HG03025 (cell line): Measurements from ENCODE around the gene ZKSCAN5.
"Not testable (repeated sequence)": the region's sequence is repeated elsewhere in the genome, so short reads cannot be mapped to it uniquely, and the experiment has no call there.

Source experiments
- ATAC-seq: cut with Tn5 transposase; IDR thresholded peaks from one replicate; pipeline ENCODE4 v1.9.1; 2021; ENCODE audit warnings: mild to moderate bottlenecking, moderate library complexity; ENCODE audit not compliant: unreplicated experiment, low FRiP score

Gene ZKSCAN5

GRCh38 chr7:99551334-99551733, 46.9 kb downstream of the ZKSCAN5 start:
- ATAC-seq = no peak

- ATAC-seq = no peak
These were observed 47.5 kb downstream of the ZKSCAN5 start, which contains the start of gene FAM200A for GRCh38 chr7:99551767-99552463. Gene FAM200A, minus strand, starts transcription at chr7:99552114. Its CDS starts 3,707 bp downstream, at chr7:99548407.

GRCh38 chr7:99553039-99553438, 48.6 kb downstream of the ZKSCAN5 start:
- no peak for ATAC-seq

- ATAC-seq = no peak
These were observed 50.5 kb downstream of the ZKSCAN5 start for GRCh38 chr7:99554939-99555338.

- ATAC-seq = no peak
These were observed 52.7 kb downstream of the ZKSCAN5 start for GRCh38 chr7:99557196-99557607.

GRCh38 chr7:99557940-99558305, 53.5 kb downstream of the ZKSCAN5 start:
- ATAC-seq = peak; percentile 61

- peak; percentile 88 for ATAC-seq
These were observed 54.1 kb downstream of the ZKSCAN5 start, which contains the start of gene ZNF655 for GRCh38 chr7:99558306-99559174. Gene ZNF655, plus strand, starts transcription at chr7:99558642. Its CDS starts 1,918 bp downstream, at chr7:99560560.

- no peak for ATAC-seq
These were observed 54.9 kb downstream of the ZKSCAN5 start for GRCh38 chr7:99559175-99559915.

GRCh38 chr7:99560834-99561736, 56.6 kb downstream of the ZKSCAN5 start:
- ATAC-seq = no peak

- ATAC-seq = no peak
These were observed 57.2 kb downstream of the ZKSCAN5 start for GRCh38 chr7:99561737-99562051.

- no peak for ATAC-seq
These were observed 57.8 kb downstream of the ZKSCAN5 start for GRCh38 chr7:99562114-99562784.

- no peak for ATAC-seq
These were observed 58.4 kb downstream of the ZKSCAN5 start for GRCh38 chr7:99562832-99563231.

- no peak for ATAC-seq
These were observed 59.2 kb downstream of the ZKSCAN5 start for GRCh38 chr7:99563650-99564049.

- not testable (repeated sequence) for ATAC-seq
These were observed 64.3 kb downstream of the ZKSCAN5 start for GRCh38 chr7:99568770-99569169.

- ATAC-seq = no peak
These were observed 67.3 kb downstream of the ZKSCAN5 start for GRCh38 chr7:99571768-99572167.

GRCh38 chr7:99573257-99573656, 68.8 kb downstream of the ZKSCAN5 start:
- no peak for ATAC-seq

GRCh38 chr7:99576251-99576650, 71.8 kb downstream of the ZKSCAN5 start:
- ATAC-seq = no peak

GRCh38 chr7:99579281-99579955, 75.0 kb downstream of the ZKSCAN5 start:
- no peak for ATAC-seq
